A549 (cell line): ENCODE data around the gene UQCRH.
"Not testable (repeated sequence)": the region's sequence is repeated elsewhere in the genome, so short reads cannot be mapped to it uniquely, and the experiment has no call there.

Experiments
- CHD2 ChIP-seq: fragments of 150-350 bp; IDR thresholded peaks from 2 replicates; pipeline ENCODE4 v1.6.1; 2014; ENCODE audit warnings: low read length; ENCODE audit not compliant: partially characterized antibody
- HOXA7 ChIP-seq: fragments of 250-450 bp; sonication (Bioruptor Pico); IDR thresholded peaks from 2 replicates; pipeline ENCODE4 v1.5.0; 2020; ENCODE audit warnings: mild to moderate bottlenecking, moderate library complexity
- HOXB13 ChIP-seq: fragments of 250-450 bp; sonication (Bioruptor Pico); IDR thresholded peaks from 2 replicates; pipeline ENCODE4 v1.5.0; 2020; ENCODE audit warnings: low read depth, mild to moderate bottlenecking, moderate library complexity
- HOXB5 ChIP-seq: fragments of 250-450 bp; sonication (Bioruptor Pico); IDR thresholded peaks from 2 replicates; pipeline ENCODE4 v1.5.0; 2020; ENCODE audit warnings: mild to moderate bottlenecking, moderate library complexity
- JUN ChIP-seq, 2 experiments: fragments of >200 bp; sonication (Bioruptor Twin); formaldehyde crosslinking; IDR thresholded peaks; 2 replicates in 1 of 2; 3 replicates in 1 of 2; pipeline ENCODE4 v1.6.1; 2016 to 2017
- POLR2A ChIP-seq: IDR thresholded peaks from 2 replicates; pipeline ENCODE4 v1.6.1; 2012; ENCODE audit warnings: mild to moderate bottlenecking, low read length
- RFX5 ChIP-seq: fragments of 450-650 bp; IDR thresholded peaks from 2 replicates; pipeline ENCODE4 v1.7.1; 2014; ENCODE audit warnings: antibody characterized with exemption, mild to moderate bottlenecking, moderate library complexity
- RNF2 ChIP-seq: fragments of 200-600 bp; sonication (generic); IDR thresholded peaks from 2 replicates; pipeline ENCODE4 v1.6.1; 2016; ENCODE audit warnings: low read depth, mild to moderate bottlenecking, antibody characterized with exemption, moderate library complexity, borderline replicate concordance
- ZC3H11A ChIP-seq: fragments of 450-650 bp; IDR thresholded peaks from 2 replicates; pipeline ENCODE4 v1.6.1; 2014; ENCODE audit warnings: antibody characterized with exemption, mild to moderate bottlenecking
- ZSCAN20 ChIP-seq: fragments of 250-450 bp; sonication (Bioruptor Pico); IDR thresholded peaks from 2 replicates; pipeline ENCODE4 v1.8.0; 2022; ENCODE audit warnings: mild to moderate bottlenecking, moderate library complexity
- TF ChIP-seq, protein P1 (sequence below): fragments of >200 bp; sonication (Bioruptor Twin); formaldehyde crosslinking; IDR thresholded peaks from 3 replicates; pipeline ENCODE4 v1.5.1; 2016
- TF ChIP-seq, protein P2 (sequence below): IDR thresholded peaks from 2 replicates; pipeline ENCODE4 v1.6.1; 2012
- TF ChIP-seq, protein P3 (sequence below): fragments of 150-350 bp; IDR thresholded peaks from 2 replicates; pipeline ENCODE4 v1.6.1; 2014; ENCODE audit warnings: low read depth, mild to moderate bottlenecking, low read length

DNA sequence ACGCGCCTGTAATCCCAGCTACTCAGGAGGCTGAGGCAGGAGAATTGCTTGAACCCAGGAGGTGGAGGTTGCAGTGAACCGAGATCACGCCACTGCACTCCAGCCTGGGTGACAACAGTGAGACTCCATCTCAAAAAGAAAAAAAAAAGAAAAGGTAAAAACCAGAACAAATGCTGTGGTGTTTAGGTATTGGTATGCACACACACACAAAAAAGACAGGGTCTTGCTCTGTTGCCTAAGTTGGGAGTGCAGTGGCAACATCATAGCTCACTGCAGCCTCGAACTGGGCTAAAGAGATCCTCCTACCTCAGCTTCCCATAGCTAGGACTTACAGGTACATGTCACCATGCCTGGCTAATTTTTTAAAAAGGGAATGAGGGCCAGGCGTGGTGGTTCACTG, 15.8 kb downstream of the UQCRH start:
- not testable (repeated sequence) for TF ChIP-seq POLR2A; RFX5; ZC3H11A; HOXA7 (CRISPR knock-in tag); ZSCAN20 (CRISPR knock-in tag); JUN (IDR thresholded peaks at IDR 0.05); HOXB5 (CRISPR knock-in tag); CHD2; HOXB13 (CRISPR knock-in tag); RNF2
- TF ChIP-seq, protein P1, sequence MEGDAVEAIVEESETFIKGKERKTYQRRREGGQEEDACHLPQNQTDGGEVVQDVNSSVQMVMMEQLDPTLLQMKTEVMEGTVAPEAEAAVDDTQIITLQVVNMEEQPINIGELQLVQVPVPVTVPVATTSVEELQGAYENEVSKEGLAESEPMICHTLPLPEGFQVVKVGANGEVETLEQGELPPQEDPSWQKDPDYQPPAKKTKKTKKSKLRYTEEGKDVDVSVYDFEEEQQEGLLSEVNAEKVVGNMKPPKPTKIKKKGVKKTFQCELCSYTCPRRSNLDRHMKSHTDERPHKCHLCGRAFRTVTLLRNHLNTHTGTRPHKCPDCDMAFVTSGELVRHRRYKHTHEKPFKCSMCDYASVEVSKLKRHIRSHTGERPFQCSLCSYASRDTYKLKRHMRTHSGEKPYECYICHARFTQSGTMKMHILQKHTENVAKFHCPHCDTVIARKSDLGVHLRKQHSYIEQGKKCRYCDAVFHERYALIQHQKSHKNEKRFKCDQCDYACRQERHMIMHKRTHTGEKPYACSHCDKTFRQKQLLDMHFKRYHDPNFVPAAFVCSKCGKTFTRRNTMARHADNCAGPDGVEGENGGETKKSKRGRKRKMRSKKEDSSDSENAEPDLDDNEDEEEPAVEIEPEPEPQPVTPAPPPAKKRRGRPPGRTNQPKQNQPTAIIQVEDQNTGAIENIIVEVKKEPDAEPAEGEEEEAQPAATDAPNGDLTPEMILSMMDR, result not testable (repeated sequence)
- TF ChIP-seq, protein P2, sequence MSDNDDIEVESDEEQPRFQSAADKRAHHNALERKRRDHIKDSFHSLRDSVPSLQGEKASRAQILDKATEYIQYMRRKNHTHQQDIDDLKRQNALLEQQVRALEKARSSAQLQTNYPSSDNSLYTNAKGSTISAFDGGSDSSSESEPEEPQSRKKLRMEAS, result not testable (repeated sequence)
- TF ChIP-seq, protein P3, sequence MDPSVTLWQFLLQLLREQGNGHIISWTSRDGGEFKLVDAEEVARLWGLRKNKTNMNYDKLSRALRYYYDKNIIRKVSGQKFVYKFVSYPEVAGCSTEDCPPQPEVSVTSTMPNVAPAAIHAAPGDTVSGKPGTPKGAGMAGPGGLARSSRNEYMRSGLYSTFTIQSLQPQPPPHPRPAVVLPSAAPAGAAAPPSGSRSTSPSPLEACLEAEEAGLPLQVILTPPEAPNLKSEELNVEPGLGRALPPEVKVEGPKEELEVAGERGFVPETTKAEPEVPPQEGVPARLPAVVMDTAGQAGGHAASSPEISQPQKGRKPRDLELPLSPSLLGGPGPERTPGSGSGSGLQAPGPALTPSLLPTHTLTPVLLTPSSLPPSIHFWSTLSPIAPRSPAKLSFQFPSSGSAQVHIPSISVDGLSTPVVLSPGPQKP, result not testable (repeated sequence)
